C4-2B (cell line): Measurements from ENCODE around the gene TDRD1.

Source experiments
- ZFX ChIP-seq: fragments of 450-650 bp; IDR thresholded peaks from 2 replicates; pipeline ENCODE4 v1.6.1; 2017
- TF ChIP-seq, protein P1 (sequence below): fragments of 450-650 bp; conservative IDR thresholded peaks from 2 replicates; pipeline ENCODE4 v1.5.1; 2017; ENCODE audit warnings: mild to moderate bottlenecking

DNA sequence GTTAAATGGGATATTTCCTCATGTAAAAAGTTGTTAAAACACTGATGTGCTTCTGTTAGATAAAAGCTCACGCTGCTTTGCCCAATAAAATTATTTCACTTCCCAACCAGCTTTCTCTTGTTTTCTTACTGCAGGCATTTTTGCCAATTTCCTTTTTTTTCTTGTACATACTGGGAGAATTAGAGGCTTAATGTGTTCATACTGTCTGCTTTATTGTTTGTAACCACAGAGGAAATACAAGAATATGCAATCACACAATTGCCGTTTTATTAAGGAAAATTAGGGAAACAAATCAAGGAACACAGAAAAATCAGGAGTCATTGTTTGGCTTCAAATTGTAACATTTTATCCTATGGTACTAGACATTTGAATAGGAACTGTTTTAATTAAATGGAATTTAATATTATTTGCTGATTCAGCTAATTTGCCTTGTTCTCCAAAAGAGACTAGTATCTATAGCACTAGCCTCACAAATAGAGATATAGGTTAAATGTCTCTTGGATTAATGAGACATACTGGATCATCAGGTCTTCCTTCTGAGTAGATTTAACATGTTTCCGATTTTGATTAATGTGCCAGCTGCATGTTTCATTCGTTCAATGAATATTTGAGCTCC is 53.5 kb downstream of the TDRD1 start:
- TF ChIP-seq, protein P1, sequence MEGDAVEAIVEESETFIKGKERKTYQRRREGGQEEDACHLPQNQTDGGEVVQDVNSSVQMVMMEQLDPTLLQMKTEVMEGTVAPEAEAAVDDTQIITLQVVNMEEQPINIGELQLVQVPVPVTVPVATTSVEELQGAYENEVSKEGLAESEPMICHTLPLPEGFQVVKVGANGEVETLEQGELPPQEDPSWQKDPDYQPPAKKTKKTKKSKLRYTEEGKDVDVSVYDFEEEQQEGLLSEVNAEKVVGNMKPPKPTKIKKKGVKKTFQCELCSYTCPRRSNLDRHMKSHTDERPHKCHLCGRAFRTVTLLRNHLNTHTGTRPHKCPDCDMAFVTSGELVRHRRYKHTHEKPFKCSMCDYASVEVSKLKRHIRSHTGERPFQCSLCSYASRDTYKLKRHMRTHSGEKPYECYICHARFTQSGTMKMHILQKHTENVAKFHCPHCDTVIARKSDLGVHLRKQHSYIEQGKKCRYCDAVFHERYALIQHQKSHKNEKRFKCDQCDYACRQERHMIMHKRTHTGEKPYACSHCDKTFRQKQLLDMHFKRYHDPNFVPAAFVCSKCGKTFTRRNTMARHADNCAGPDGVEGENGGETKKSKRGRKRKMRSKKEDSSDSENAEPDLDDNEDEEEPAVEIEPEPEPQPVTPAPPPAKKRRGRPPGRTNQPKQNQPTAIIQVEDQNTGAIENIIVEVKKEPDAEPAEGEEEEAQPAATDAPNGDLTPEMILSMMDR: no peak
- no peak for TF ChIP-seq ZFX
